Stimulated activated CD8-positive, alpha-beta memory T cell treated with anti-CD3 and anti-CD28 coated beads, Interleukin-15, amount 100 ng/mL, for 4 hours (primary cell): ENCODE results near the gene TCERG1L.

Source experiments
- DNase-seq, 2 donors: peaks; one replicate each; pipeline ENCODE4 v3.0.0-alpha.2; 2020; ENCODE audit warnings: low read depth in 2 of 2

The TCERG1L gene

GRCh38 chr10:131270461-131271190 is 40.9 kb downstream of the TCERG1L start:
- DNase-seq = no peak

GRCh38 chr10:131269776-131270460 is 41.6 kb downstream of the TCERG1L start:
- DNase-seq = no peak

- no peak for DNase-seq
Measured at GRCh38 chr10:131267814-131268095, 43.8 kb downstream of the TCERG1L start.

- no peak for DNase-seq
Measured at GRCh38 chr10:131266936-131267813, 44.3 kb downstream of the TCERG1L start.

GRCh38 chr10:131264110-131264788 is 47.3 kb downstream of the TCERG1L start:
- DNase-seq = no peak

GRCh38 chr10:131261890-131262475 is 49.5 kb downstream of the TCERG1L start:
- DNase-seq = no peak

GRCh38 chr10:131260452-131261211 is 50.9 kb downstream of the TCERG1L start:
- no peak for DNase-seq

GRCh38 chr10:131260031-131260430 is 51.5 kb downstream of the TCERG1L start:
- DNase-seq = no peak

- no peak for DNase-seq
Measured at GRCh38 chr10:131259535-131259934, 52.0 kb downstream of the TCERG1L start.

GRCh38 chr10:131258256-131258655 is 53.3 kb downstream of the TCERG1L start:
- no peak for DNase-seq

GRCh38 chr10:131257027-131257426 is 54.5 kb downstream of the TCERG1L start:
- no peak for DNase-seq

GRCh38 chr10:131254859-131255252 is 56.7 kb downstream of the TCERG1L start:
- no peak for DNase-seq

GRCh38 chr10:131253931-131254858 is 57.3 kb downstream of the TCERG1L start:
- no peak for DNase-seq

- DNase-seq = no peak
Measured at GRCh38 chr10:131252567-131253276, 58.8 kb downstream of the TCERG1L start.

GRCh38 chr10:131251146-131251541 is 60.4 kb downstream of the TCERG1L start:
- no peak for DNase-seq

- DNase-seq = no peak
Measured at GRCh38 chr10:131250454-131251145, 60.9 kb downstream of the TCERG1L start.

GRCh38 chr10:131249955-131250344 is 61.6 kb downstream of the TCERG1L start:
- no peak for DNase-seq

- DNase-seq = no peak
Measured at GRCh38 chr10:131249238-131249954, 62.1 kb downstream of the TCERG1L start.
